B cell (primary cell): ENCODE results near the gene PTGR1. TPM values are rescaled to one million over a fixed set of nuclear protein-coding genes. Genes with fewer than 3 reads are reported as not detected.

Experiments used
- ATAC-seq: fragments of 200-7000 bp; cut with Tn5 transposase; one replicate; pipeline ENCODE4 v1.10.0; 2021; ENCODE audit warnings: low read depth, mild to moderate bottlenecking, moderate number of reproducible peaks, moderate library complexity
- CTCF ChIA-PET: fragments of 350-600 bp; sonication (Branson Sonifier 250); formaldehyde crosslinking; loops from one replicate; lab custom pipeline; 2021; ENCODE audit warnings: antibody characterized with exemption, inconsistent platforms; lab: Charles Lee
- POLR2A ChIA-PET: fragments of 350-600 bp; sonication (Branson Sonifier 250); formaldehyde crosslinking; loops from one replicate; lab custom pipeline; 2021; ENCODE audit warnings: antibody characterized with exemption; lab: Charles Lee
- DNase-seq: peaks from one replicate; pipeline ENCODE4 v3.0.0; 2013
- H2AFZ ChIP-seq: 2 replicates; pipeline ENCODE4 v1.6.1; 2012; ENCODE audit warnings: mild to moderate bottlenecking, low read depth, low read length; ENCODE audit not compliant: insufficient read depth, poor library complexity, severe bottlenecking
- H3K27ac ChIP-seq, 2 donors: 1 replicate in 1 of 2; 2 replicates in 1 of 2; pipeline ENCODE4 v1.5.1; 2012 to 2013; ENCODE audit warnings: low read length in 2 of 2, mild to moderate bottlenecking in 2 of 2, moderate library complexity in 1 of 2
- H3K27me3 ChIP-seq, 4 experiments: fragments of 200-600 bp in 1 of 4; sonication (generic) in 1 of 4; replicated peaks in 1 of 4; 1 replicate in 2 of 4; 2 replicates in 2 of 4; pipeline versions ENCODE4 v1.6.1 to v1.7.0; 2013 to 2016; ENCODE audit warnings: low read length in 3 of 4, mild to moderate bottlenecking in 2 of 4, mixed read lengths in 1 of 4, moderate library complexity in 1 of 4; ENCODE audit not compliant: insufficient read depth in 4 of 4, control insufficient read depth in 3 of 4; ENCODE audit errors: control extremely low read depth in 1 of 4
- H3K36me3 ChIP-seq, 2 experiments: replicated peaks in 1 of 2; 1 replicate in 1 of 2; 2 replicates in 1 of 2; pipeline versions ENCODE4 v1.6.1 to v1.7.1; 2013; ENCODE audit warnings: low read length in 1 of 2; ENCODE audit not compliant: insufficient read depth in 2 of 2, control insufficient read depth in 1 of 2; ENCODE audit errors: control extremely low read depth in 1 of 2, extremely low read depth in 1 of 2
- H3K4me1 ChIP-seq, 2 donors: fragments of 200-600 bp in 1 of 2; sonication (generic) in 1 of 2; 1 replicate in 1 of 2; 2 replicates in 1 of 2; pipeline versions ENCODE4 v1.5.1 to v1.6.1; 2013 to 2017; ENCODE audit warnings: low read length in 2 of 2; ENCODE audit not compliant: control insufficient read depth in 2 of 2, insufficient read depth in 2 of 2
- H3K4me2 ChIP-seq: replicated peaks from 2 replicates; pipeline ENCODE3; 2012; ENCODE audit warnings: mild to moderate bottlenecking, low read depth, low read length; ENCODE audit not compliant: poor library complexity, severe bottlenecking
- H3K4me3 ChIP-seq, 5 experiments: fragments of 200-600 bp in 1 of 5; sonication (generic) in 1 of 5; 1 replicate in 3 of 5; 2 replicates in 2 of 5; pipeline versions ENCODE4 v1.5.1 to v1.7.0; 2011 to 2016; ENCODE audit warnings: low read length in 4 of 5, mild to moderate bottlenecking in 4 of 5, low read depth in 2 of 5, control low read depth in 1 of 5, moderate library complexity in 1 of 5; ENCODE audit not compliant: insufficient read depth in 1 of 5; ENCODE audit errors: control extremely low read depth in 1 of 5, extremely low read depth in 1 of 5
- H3K79me2 ChIP-seq: fragments of 200-600 bp; sonication (generic); one replicate; pipeline ENCODE4 v1.6.0; 2016; ENCODE audit warnings: low read length; ENCODE audit not compliant: control insufficient read depth, insufficient read depth
- H3K9ac ChIP-seq: fragments of 200-600 bp; sonication (generic); 2 replicates; pipeline ENCODE4 v1.6.1; 2017; ENCODE audit warnings: mild to moderate bottlenecking, low read length, moderate library complexity
- H3K9me3 ChIP-seq, 3 donors: one replicate each; pipeline versions ENCODE4 v1.6.1 to v1.7.1; 2013; ENCODE audit warnings: low read length in 2 of 3; ENCODE audit not compliant: control insufficient read depth in 2 of 3, insufficient read depth in 1 of 3; ENCODE audit errors: control extremely low read depth in 1 of 3
- H4K20me1 ChIP-seq: 2 replicates; pipeline ENCODE4 v1.6.0; 2012; ENCODE audit warnings: mild to moderate bottlenecking, low read length; ENCODE audit not compliant: insufficient read depth, control insufficient read depth, poor library complexity, severe bottlenecking
- H3K27ac Mint-ChIP-seq: one replicate; pipeline ENCODE4 v1.8.0; 2021; ENCODE audit warnings: mixed read lengths
- H3K27me3 Mint-ChIP-seq: one replicate; pipeline ENCODE4 v1.8.0; 2021; ENCODE audit warnings: mixed read lengths
- H3K4me1 Mint-ChIP-seq: one replicate; pipeline ENCODE4 v1.8.0; 2021; ENCODE audit warnings: mixed read lengths
- H3K4me3 Mint-ChIP-seq: one replicate; pipeline ENCODE4 v1.8.0; 2021; ENCODE audit warnings: mixed read lengths
- H3K9me3 Mint-ChIP-seq: one replicate; pipeline ENCODE4 v1.8.0; 2022; ENCODE audit warnings: mixed read lengths; ENCODE audit not compliant: insufficient read depth
- CTCF ChIP-seq: fragments of 200-600 bp; IDR thresholded peaks from one replicate; pipeline ENCODE4 v1.8.0; 2022; ENCODE audit warnings: antibody characterized with exemption, mild to moderate bottlenecking
- EZH2 ChIP-seq: IDR thresholded peaks from 2 replicates; pipeline ENCODE4 v1.6.1; 2012; ENCODE audit warnings: borderline replicate concordance, low read depth, mild to moderate bottlenecking, moderate library complexity, low read length; ENCODE audit not compliant: insufficient read depth, poor library complexity, severe bottlenecking
- WGBS: methylation state at CpG from one replicate; pipeline ENCODE4 v1.1.5; 2013; ENCODE audit warnings: missing lambda C conversion rate; ENCODE audit not compliant: insufficient coverage; 5-methylcytosine and 5-hydroxymethylcytosine counted together
- intact Hi-C: fragments of 100-400 bp; cut with micrococcal nuclease; formaldehyde crosslinking; loops from one replicate; pipeline ENCODE4 v1.10.0; 2022
- polyA plus RNA-seq: library from polyadenylated mRNA; depleted of rRNA; stranded (reverse); fragments of >200 nt; gene quantifications from 2 replicates; pipeline ENCODE4 v1.2.3, GENCODE V29; 2012
- total RNA-seq, 2 donors: library from RNA; stranded (reverse); fragments of 120-200 nt in 1 of 2; gene quantifications; 1 replicate in 1 of 2; 2 replicates in 1 of 2; pipeline versions ENCODE4 v1.2.3 to v1.2.4, GENCODE V29; 2013 to 2022

Gene PTGR1
- total and polyA plus RNA-seq, 2 donors (not counting 1 experiment from before 2014, with no cell fraction given): not detected

DNA sequence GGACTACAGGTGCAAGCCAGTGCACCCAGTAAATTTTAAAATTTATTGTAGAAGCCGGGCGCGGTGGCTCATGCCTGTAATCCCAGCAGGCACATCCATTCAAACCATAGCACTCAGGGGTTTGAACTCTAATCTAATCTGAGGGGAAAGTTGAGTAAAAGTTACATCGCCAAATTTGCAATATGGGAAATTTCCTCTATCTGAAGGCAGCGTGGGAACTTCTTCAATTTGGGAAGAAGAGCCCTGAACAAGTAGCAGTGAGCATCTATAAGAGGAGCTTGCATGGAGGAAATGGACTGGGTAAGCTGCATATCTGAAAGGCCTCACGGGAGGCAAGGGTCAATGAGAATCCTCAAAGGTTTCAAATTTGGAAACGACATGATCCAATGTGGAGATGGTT is 29.0 kb upstream of the PTGR1 start:
- H2AFZ ChIP-seq: no peak overlapping the region
- DNase-seq (no peak), ATAC-seq (no peak)
- TF ChIP-seq EZH2 (no peak), CTCF (no peak)
- no peak overlapping the region for H3K4me3 ChIP-seq
- ChIA-PET POLR2A (no interaction called here), CTCF (no interaction called here)
- peaks cover 0 to 2% (median 0%) of the 10 kb centered on the region in 4 experiments for H3K27me3 ChIP-seq
- no peak overlapping the region for H3K4me2 ChIP-seq
- 100% methylated on average over 3 of the region's 7 CpGs for WGBS
- H3K4me1 ChIP-seq: peaks cover 15 to 17% of the 10 kb centered on the region in 2 donors
- Mint-ChIP-seq H3K27ac (no peak overlapping the region), H3K4me3 (no peak overlapping the region), H3K9me3 (no peaks in the 10 kb centered on the region), H3K4me1 (peaks cover 27% of the 10 kb centered on the region), H3K27me3 (peaks cover 13% of the 10 kb centered on the region)
- no peaks in the 10 kb centered on the region for H3K9me3 ChIP-seq
- no peak overlapping the region for H3K27ac ChIP-seq
- H4K20me1 ChIP-seq: no peaks in the 10 kb centered on the region
- H3K36me3 ChIP-seq: no peaks in the 10 kb centered on the region
- H3K79me2 ChIP-seq: peaks cover 15% of the 10 kb centered on the region
- intact Hi-C loops: no loop called here
- H3K9ac ChIP-seq: no peak overlapping the region

DNA sequence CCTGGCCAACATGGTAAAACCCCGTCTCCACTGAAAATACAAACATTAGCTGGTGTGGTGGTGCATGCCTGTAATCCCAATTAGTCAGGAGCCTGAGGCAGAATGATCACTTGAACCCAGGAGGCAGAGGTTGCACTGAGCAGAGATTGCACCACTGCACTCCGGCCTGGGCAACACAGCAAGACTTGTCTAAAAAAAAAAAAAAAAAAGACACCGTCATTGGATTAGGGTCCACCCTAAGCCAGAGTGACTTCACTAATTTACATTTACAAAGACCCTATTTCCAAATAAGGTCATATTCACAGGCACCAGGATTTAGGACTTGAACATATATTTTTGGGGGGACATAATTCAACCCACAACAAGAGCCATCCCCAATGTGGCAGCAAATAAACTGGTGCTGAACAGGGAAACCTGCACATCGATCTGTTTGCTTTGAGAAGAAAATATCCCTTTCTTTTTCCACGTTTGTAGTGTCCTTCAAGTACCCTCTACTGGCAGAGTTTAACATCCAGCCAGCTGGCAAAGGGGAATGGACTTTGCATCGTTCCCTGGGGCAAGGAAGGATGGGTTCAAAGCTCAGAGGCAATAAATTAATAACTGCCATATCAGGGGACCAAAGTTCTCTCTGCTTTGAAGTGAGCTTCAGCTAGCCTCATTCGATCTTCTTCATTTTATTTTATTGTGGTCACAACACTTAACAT is 28.0 kb upstream of the PTGR1 start:
- CTCF ChIA-PET: no interaction called here
- H3K27ac ChIP-seq: no peak overlapping the region
- no peaks in the 10 kb centered on the region for H3K9me3 Mint-ChIP-seq
- H3K27ac Mint-ChIP-seq: no peak overlapping the region
- peaks cover 17% of the 10 kb centered on the region for H3K4me1 Mint-ChIP-seq
- no peak overlapping the region for H3K4me3 ChIP-seq
- ATAC-seq: no peak
- no peak overlapping the region for H3K4me3 Mint-ChIP-seq
- H3K9me3 ChIP-seq: no peaks in the 10 kb centered on the region
- peaks cover 0 to 5% (median 0%) of the 10 kb centered on the region in 4 experiments for H3K27me3 ChIP-seq
- H2AFZ ChIP-seq: no peak overlapping the region
- no peak for TF ChIP-seq EZH2
- no peak for TF ChIP-seq CTCF
- POLR2A ChIA-PET: no interaction called here
- no peaks in the 10 kb centered on the region for H3K36me3 ChIP-seq
- no peaks in the 10 kb centered on the region for H4K20me1 ChIP-seq
- WGBS: 95% methylated on average over 3 of the region's 7 CpGs
- DNase-seq: no peak
- intact Hi-C loops: no loop called here
- H3K79me2 ChIP-seq: peaks cover 5% of the 10 kb centered on the region
- H3K4me1 ChIP-seq: peaks cover 9 to 14% of the 10 kb centered on the region in 2 donors
- no peak overlapping the region for H3K4me2 ChIP-seq
- H3K27me3 Mint-ChIP-seq: peaks cover 21% of the 10 kb centered on the region
- H3K9ac ChIP-seq: no peak overlapping the region
